Stomach (tissue), 4 donors: ENCODE measurements around the gene SRI.

Source experiments
- CTCF ChIP-seq, 7 experiments: fragments of 450-650 bp in 4 of 7; fragments of 200-600 bp in 3 of 7; sonication (generic) in 3 of 7; IDR thresholded peaks; one replicate each; pipeline ENCODE4 v1.5.1; 2016 to 2019; ENCODE audit warnings: antibody characterized with exemption in 7 of 7, control low read depth in 2 of 7, mild to moderate bottlenecking in 1 of 7
- EP300 ChIP-seq: sonication (generic); formaldehyde crosslinking; IDR thresholded peaks from one replicate; pipeline ENCODE4 v1.6.1; 2017; ENCODE audit warnings: antibody characterized with exemption
- POLR2A ChIP-seq, 4 donors: fragments of 450-650 bp; IDR thresholded peaks; one replicate each; pipeline ENCODE4 v1.6.1; 2016; ENCODE audit warnings: antibody characterized with exemption in 4 of 4, control low read depth in 2 of 4, mild to moderate bottlenecking in 1 of 4, moderate library complexity in 1 of 4
- POLR2AphosphoS5 ChIP-seq, 3 donors: sonication (generic); formaldehyde crosslinking; IDR thresholded peaks; one replicate each; pipeline ENCODE4 v1.6.1; 2016; ENCODE audit warnings: antibody characterized with exemption in 3 of 3

GRCh38 chr7:88185650-88186049 is 34.2 kb downstream of the SRI start:
- no peak for TF ChIP-seq POLR2A (IDR thresholded peaks at IDR 0.05)
- TF ChIP-seq CTCF (IDR thresholded peaks at IDR 0.05) = no peak
- TF ChIP-seq POLR2AphosphoS5 (IDR thresholded peaks at IDR 0.05) = no peak
- TF ChIP-seq EP300 = no peak
